ENCODE results near the gene PIRT.

GRCh38 chr17:10857976-10858375, 20.1 kb upstream of the PIRT start:
- no peak for TF ChIP-seq CTCF (conservative IDR thresholded peaks at IDR 0.05; ENCODE audit: low read length)
- TF ChIP-seq EZH2phosphoT487 (IDR thresholded peaks at IDR 0.05; ENCODE audit: borderline replicate concordance), result no peak

Measured in Loucy (cell line).